SK-N-SH (cell line): ENCODE data around the gene ERAP2.

Experiments used
- GABPA ChIP-seq: IDR thresholded peaks from 2 replicates; pipeline ENCODE4 v1.4.0; 2012; ENCODE audit warnings: low read depth, mild to moderate bottlenecking
- MXI1 ChIP-seq: IDR thresholded peaks from 2 replicates; pipeline ENCODE4 v1.6.1; 2012; ENCODE audit warnings: mild to moderate bottlenecking, low read depth, low read length, improper control_type of control experiment
- SIN3A ChIP-seq: IDR thresholded peaks from 2 replicates; pipeline ENCODE4 v1.6.1; 2012; ENCODE audit warnings: low read depth, mild to moderate bottlenecking, low read length, moderate library complexity, borderline replicate concordance
- TEAD4 ChIP-seq: IDR thresholded peaks from 2 replicates; pipeline ENCODE4 v1.4.0; 2012; ENCODE audit warnings: mild to moderate bottlenecking, borderline replicate concordance; ENCODE audit not compliant: insufficient read depth
- TF ChIP-seq, protein P1 (sequence below): fragments of 200-600 bp; sonication (generic); IDR thresholded peaks from 2 replicates; pipeline ENCODE4 v1.6.1; 2017; ENCODE audit warnings: antibody characterized with exemption, mild to moderate bottlenecking, moderate library complexity
- TF ChIP-seq, protein P2 (sequence below): IDR thresholded peaks from 2 replicates; pipeline ENCODE4 v1.6.1; 2012; ENCODE audit warnings: mild to moderate bottlenecking, low read depth, low read length, moderate library complexity
- TF ChIP-seq, protein P3 (sequence below): fragments of 150-350 bp; IDR thresholded peaks from 2 replicates; pipeline ENCODE4 v1.6.1; 2017; ENCODE audit warnings: antibody characterized with exemption, low read length, low read depth, borderline replicate concordance

DNA sequence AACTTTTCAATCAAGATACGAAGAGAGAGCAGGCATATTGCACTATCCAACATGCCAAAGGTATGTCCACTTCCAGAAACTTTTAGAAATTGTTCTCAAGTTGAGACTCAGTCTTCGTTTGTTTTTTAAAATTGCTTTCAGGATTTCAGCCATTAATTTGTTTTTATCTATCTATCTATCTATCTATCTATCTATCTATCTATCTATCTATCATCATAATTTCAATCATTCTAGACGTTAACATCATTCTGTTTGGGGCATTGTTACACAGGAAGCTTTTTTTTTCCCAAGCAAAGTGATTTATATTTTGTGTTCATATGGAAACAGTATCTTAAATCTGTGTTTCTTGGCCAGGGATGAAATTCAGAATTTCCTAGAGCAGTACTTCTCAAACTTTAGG lies 7.6 kb downstream of the ERAP2 start:
- TF ChIP-seq, protein P1, sequence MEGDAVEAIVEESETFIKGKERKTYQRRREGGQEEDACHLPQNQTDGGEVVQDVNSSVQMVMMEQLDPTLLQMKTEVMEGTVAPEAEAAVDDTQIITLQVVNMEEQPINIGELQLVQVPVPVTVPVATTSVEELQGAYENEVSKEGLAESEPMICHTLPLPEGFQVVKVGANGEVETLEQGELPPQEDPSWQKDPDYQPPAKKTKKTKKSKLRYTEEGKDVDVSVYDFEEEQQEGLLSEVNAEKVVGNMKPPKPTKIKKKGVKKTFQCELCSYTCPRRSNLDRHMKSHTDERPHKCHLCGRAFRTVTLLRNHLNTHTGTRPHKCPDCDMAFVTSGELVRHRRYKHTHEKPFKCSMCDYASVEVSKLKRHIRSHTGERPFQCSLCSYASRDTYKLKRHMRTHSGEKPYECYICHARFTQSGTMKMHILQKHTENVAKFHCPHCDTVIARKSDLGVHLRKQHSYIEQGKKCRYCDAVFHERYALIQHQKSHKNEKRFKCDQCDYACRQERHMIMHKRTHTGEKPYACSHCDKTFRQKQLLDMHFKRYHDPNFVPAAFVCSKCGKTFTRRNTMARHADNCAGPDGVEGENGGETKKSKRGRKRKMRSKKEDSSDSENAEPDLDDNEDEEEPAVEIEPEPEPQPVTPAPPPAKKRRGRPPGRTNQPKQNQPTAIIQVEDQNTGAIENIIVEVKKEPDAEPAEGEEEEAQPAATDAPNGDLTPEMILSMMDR, result no peak
- TF ChIP-seq GABPA (no peak), MXI1 (no peak), TEAD4 (no peak), SIN3A (no peak)
- TF ChIP-seq, protein P2, sequence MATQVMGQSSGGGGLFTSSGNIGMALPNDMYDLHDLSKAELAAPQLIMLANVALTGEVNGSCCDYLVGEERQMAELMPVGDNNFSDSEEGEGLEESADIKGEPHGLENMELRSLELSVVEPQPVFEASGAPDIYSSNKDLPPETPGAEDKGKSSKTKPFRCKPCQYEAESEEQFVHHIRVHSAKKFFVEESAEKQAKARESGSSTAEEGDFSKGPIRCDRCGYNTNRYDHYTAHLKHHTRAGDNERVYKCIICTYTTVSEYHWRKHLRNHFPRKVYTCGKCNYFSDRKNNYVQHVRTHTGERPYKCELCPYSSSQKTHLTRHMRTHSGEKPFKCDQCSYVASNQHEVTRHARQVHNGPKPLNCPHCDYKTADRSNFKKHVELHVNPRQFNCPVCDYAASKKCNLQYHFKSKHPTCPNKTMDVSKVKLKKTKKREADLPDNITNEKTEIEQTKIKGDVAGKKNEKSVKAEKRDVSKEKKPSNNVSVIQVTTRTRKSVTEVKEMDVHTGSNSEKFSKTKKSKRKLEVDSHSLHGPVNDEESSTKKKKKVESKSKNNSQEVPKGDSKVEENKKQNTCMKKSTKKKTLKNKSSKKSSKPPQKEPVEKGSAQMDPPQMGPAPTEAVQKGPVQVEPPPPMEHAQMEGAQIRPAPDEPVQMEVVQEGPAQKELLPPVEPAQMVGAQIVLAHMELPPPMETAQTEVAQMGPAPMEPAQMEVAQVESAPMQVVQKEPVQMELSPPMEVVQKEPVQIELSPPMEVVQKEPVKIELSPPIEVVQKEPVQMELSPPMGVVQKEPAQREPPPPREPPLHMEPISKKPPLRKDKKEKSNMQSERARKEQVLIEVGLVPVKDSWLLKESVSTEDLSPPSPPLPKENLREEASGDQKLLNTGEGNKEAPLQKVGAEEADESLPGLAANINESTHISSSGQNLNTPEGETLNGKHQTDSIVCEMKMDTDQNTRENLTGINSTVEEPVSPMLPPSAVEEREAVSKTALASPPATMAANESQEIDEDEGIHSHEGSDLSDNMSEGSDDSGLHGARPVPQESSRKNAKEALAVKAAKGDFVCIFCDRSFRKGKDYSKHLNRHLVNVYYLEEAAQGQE, result no peak
- TF ChIP-seq, protein P3, sequence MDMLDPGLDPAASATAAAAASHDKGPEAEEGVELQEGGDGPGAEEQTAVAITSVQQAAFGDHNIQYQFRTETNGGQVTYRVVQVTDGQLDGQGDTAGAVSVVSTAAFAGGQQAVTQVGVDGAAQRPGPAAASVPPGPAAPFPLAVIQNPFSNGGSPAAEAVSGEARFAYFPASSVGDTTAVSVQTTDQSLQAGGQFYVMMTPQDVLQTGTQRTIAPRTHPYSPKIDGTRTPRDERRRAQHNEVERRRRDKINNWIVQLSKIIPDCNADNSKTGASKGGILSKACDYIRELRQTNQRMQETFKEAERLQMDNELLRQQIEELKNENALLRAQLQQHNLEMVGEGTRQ, result no peak
